ENCODE data around the gene SLC8B1. TPM values are rescaled to one million over a fixed set of nuclear protein-coding genes. Genes with fewer than 3 reads are reported as not detected.

The SLC8B1 gene
- total and polyA plus RNA-seq, 2 donors (not counting 3 experiments of a cell fraction or from before 2014, with no cell fraction given), result 29.9 to 45.4 TPM

DNA sequence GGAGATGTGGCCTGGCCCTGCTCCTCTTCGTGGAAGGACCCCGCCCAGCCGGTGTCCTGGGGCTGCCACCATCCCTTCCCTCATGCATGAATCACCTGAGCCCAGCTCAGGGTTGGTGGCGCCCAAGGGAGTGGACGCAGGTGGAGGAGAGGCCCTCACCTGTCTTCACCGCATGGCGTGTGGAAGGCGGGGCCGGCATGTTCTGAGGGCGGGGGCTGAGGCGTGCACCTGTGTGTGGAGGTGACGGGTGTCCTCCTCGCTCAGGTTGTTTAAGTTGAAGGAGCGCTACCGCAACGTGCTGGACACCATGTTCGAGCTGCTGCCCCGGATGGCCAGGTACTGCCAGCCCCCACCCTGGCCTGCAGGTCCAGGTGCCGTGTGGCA, 47.0 kb downstream of the SLC8B1 start:
- no peak for TF ChIP-seq JUN (IDR thresholded peaks at IDR 0.05; ENCODE audit: borderline replicate concordance, insufficient read depth, insufficient read length, low read depth)
- no peak for TF ChIP-seq POLR2AphosphoS5 (IDR thresholded peaks at IDR 0.05; ENCODE audit: insufficient read depth, low read depth, low read length)
- TF ChIP-seq MYC (IDR thresholded peaks at IDR 0.05; ENCODE audit: low read depth, low read length), result no peak
- no peak for TF ChIP-seq GATA2 (IDR thresholded peaks at IDR 0.05; ENCODE audit: insufficient read depth, insufficient read length, low read depth, low read length)
- TF ChIP-seq POLR2A (IDR thresholded peaks at IDR 0.05; ENCODE audit: low read depth, low read length), result no peak
- no peak for TF ChIP-seq CTCF (IDR thresholded peaks at IDR 0.05; ENCODE audit: extremely low read depth in 1 of 2, insufficient read depth in 1 of 2, low read depth in 1 of 2, low read length in 2 of 2)
- TF ChIP-seq, protein P1, sequence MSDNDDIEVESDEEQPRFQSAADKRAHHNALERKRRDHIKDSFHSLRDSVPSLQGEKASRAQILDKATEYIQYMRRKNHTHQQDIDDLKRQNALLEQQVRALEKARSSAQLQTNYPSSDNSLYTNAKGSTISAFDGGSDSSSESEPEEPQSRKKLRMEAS (IDR thresholded peaks at IDR 0.05; ENCODE audit: insufficient read depth, insufficient read length), result no peak
- no peak for TF ChIP-seq FOS (IDR thresholded peaks at IDR 0.05; ENCODE audit: borderline replicate concordance, insufficient read depth, low read length)
- TF ChIP-seq EZH2 (IDR thresholded peaks at IDR 0.05; ENCODE audit: borderline replicate concordance, low read depth, low read length, severe bottlenecking), result no peak
- H2AFZ ChIP-seq (ENCODE audit: low read depth, low read length), result no peak overlapping the region
- no peaks in the 10 kb centered on the region for H4K20me1 ChIP-seq (replicated peaks; ENCODE audit: control insufficient read depth, extremely low read depth, insufficient read depth, low read length)
- no peaks in the 10 kb centered on the region for H3K36me3 ChIP-seq (ENCODE audit: control insufficient read depth in 2 of 2, extremely low read depth in 1 of 2, insufficient read depth in 2 of 2, low read length in 2 of 2)
- DNase-seq (ENCODE audit: low read depth, low spot score) (no peak), FAIRE-seq (no peak)
- H3K4me3 ChIP-seq (replicated peaks in 1 of 3; ENCODE audit: insufficient read depth in 1 of 3, low read depth in 1 of 3, low read length in 3 of 3), result no peak overlapping the region
- no peaks in the 10 kb centered on the region for H3K4me1 ChIP-seq (ENCODE audit: control insufficient read depth, extremely low read depth, insufficient read depth, low read length)
- no TSS peak for BruUV-seq (replicated peaks)
- no peaks in the 10 kb centered on the region for H3K27me3 ChIP-seq (ENCODE audit: control insufficient read depth in 2 of 2, insufficient read depth in 2 of 2, low read length in 2 of 2)
- intact Hi-C loops (cut with micrococcal nuclease), result no loop called here
- H3K9me1 ChIP-seq (replicated peaks; ENCODE audit: control insufficient read depth, extremely low read depth, insufficient read depth, low read length), result no peaks in the 10 kb centered on the region
- POLR2A ChIA-PET, result no interaction called here
- CTCF ChIA-PET, result no interaction called here
- H3K4me2 ChIP-seq (ENCODE audit: insufficient read depth, low read length), result no peak overlapping the region
- no peaks in the 10 kb centered on the region for H3K79me2 ChIP-seq (ENCODE audit: control insufficient read depth, insufficient read depth, low read length)
- no peaks in the 10 kb centered on the region for H3K9me3 ChIP-seq (replicated peaks; ENCODE audit: control insufficient read depth, insufficient read depth, low read length)
- H3K27ac ChIP-seq (ENCODE audit: insufficient read depth, low read depth, low read length), result no peak overlapping the region
- dilution Hi-C loops (cut with MboI; ENCODE audit: extremely low pct_ligation_motif_present, low sequenced_read_pairs), result no loop called here
- no peak overlapping the region for H3K9ac ChIP-seq (replicated peaks; ENCODE audit: extremely low read depth, insufficient read depth, low read length)
